GM21390 (cell line): ENCODE measurements around the gene RNF220.

ENCODE experiments used
- ATAC-seq: cut with Tn5 transposase; IDR thresholded peaks from one replicate; pipeline ENCODE4 v1.9.1; 2021; ENCODE audit not compliant: unreplicated experiment

The RNF220 gene

GRCh38 chr1:44431861-44432260, 26.8 kb downstream of the RNF220 start:
- ATAC-seq: no peak

DNA sequence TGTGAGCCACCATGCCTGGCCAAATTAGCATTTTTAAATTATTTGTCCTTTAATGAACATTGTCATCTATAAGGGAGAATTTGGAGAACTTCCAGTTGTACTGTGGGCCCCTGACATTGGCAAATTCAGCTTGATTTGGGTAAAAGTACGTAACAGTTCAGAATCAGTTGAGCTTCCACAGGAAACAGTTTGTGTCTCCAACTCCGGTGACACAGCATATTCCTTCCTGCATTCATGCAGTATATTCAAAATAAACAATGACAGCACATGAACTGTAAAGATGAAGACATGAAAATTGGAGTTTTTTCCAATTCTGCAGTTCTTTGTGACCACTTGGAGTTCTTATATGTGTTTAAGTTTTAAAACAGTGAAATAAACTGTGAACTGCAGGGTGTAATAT, 28.2 kb downstream of the RNF220 start:
- no peak for ATAC-seq

DNA sequence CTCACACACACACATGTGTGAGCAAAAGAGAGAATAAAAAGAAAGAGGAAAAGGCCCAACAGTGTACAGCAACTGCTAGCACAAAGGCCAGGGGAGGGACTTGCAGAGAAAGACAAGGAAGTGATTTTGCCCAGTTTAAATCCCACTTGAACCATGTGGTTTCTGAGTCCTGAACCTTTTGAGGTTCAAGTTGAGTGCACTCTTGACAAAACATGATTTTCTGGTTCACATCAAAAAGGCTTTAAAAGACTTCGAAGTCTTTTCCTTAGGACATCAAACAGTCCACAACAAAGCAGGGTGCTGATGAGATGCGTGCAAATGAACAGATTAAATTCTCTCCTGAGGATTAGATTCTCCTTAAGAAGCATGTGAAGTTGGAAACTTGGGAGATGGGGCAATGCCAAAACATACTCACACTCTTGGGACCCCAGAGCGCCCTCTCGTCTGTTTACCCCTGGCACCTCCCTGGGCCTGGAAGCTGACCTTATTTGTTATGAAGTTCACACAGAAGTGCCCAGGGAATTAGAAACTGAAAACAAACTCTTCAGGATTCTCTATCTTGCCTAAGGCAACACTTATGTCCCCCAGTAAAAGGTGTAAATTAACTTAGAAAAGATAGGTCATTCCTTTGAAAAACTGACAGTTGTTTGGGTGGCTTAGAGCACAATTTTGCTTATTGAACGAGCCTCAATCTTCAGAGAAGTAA, 31.5 kb downstream of the RNF220 start:
- ATAC-seq: no peak

- no peak for ATAC-seq
Measured at GRCh38 chr1:44437107-44437716, 32.2 kb downstream of the RNF220 start.

DNA sequence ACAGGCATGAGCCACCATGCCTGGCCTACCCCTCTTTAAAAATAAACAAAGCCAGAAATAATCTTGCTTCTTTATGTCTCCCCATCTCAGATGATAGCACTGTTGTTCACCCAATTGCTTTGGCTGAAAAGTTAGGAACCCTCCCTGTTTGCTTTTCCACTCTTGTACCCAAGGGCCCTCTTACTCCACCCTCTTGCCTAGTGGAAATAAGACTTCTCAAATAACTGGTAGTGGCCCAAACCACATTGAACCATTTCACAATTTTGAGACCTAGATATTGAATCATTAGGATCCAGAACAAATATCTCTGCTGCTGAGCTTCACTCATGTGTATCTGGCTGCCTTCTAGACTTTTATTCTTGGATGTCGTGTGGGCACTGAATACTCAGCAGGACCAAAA, 37.7 kb downstream of the RNF220 start:
- no peak for ATAC-seq

DNA sequence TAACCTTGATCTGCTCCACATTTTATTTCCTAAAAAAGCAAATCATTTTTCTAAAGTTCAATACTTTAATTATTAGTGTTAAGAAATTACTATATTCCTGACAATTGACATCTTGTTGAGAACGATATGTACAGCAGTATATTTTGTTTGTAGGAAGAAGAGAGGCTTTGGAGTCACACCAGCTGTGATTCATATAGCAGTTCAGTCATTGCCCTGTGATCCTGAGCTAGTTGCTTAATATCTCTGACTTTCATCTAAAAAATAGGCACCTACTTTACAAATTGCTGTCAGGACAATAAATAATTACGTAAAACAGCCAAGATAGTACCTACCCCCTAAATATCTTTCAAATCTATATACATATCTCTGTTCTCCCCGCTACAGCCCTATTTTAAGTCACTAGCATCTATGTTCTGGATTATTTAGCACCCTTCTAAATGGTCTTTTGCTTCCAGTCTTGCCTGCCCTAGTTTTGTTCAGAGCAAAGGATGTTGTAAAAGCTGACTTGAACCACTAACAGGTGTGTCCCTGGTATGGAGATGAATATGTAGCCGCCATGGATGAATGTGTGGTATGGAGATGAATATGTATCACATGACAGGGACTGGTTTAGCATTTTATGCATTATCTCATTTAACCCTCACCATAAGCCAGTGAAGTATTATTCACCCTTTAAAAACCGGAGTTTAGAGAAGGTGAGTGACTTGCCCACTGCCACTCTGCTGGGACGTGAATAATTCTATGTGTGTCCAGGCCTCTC, 42.2 kb downstream of the RNF220 start:
- ATAC-seq: no peak

DNA sequence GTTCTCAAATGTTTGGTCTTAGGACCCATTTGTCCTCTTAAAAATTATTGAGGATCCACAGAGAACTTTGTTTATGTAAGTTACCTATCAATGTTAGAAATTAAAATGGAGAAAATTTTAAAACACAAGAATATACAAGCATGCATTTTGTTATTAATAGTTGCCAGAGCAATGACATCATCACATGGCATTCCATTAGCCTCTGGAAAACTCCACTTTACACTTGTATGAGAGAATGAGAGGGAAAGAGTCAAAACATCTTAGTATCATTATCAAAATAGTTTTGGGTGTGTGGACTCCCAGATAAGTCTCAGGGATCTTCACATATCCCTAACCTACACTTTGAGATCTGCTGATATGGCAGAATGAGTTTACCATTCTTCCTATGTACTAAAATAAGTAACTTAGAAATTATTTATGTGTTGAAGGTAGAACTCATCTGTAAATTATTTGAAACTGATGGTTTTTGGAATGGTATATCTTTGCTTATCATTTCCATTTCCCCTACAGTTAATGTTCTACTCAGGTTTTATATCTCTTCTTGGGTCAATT, 48.8 kb downstream of the RNF220 start:
- ATAC-seq: no peak

GRCh38 chr1:44454704-44455103, 49.6 kb downstream of the RNF220 start:
- ATAC-seq: no peak

- ATAC-seq: no peak
Measured at GRCh38 chr1:44460107-44460882, 55.2 kb downstream of the RNF220 start.

DNA sequence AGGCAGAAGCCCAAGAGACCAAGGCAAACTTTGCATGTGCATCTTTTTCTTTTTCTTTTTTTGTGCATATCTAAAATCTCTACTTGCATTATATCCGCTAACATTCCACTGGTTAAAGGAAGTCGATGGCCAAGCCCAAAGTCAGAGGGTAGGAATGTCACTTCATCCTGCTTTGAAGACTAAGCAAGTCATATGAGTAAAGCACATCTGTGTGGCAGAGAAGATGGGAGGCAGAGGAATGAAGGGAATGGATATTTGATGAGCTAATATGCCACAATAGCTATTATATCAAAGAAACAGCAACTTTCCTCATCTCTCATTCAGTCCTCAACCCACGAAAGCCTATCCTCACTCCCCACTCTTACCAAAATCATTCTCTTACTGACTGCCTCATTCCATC, 59.3 kb downstream of the RNF220 start:
- ATAC-seq: no peak

DNA sequence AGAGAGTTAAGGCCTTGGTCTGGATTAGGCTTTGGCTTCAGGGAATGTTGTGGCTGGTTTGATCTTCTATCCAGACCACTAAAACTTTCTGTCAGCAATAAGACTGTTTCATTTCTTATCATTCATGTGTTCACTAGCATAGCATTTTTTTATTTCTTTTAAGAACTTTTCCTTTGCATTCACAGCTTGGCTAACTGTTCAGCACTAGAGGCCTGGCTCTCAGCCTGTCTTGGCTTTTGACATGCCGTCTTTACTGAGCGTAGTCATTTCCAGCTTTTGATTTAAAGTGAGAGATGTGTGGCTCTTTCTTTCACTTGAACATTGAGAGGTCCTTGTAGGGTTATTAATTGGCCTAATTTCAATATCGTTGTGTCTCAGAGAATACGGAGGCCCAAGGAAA, 62.5 kb downstream of the RNF220 start:
- ATAC-seq: no peak

DNA sequence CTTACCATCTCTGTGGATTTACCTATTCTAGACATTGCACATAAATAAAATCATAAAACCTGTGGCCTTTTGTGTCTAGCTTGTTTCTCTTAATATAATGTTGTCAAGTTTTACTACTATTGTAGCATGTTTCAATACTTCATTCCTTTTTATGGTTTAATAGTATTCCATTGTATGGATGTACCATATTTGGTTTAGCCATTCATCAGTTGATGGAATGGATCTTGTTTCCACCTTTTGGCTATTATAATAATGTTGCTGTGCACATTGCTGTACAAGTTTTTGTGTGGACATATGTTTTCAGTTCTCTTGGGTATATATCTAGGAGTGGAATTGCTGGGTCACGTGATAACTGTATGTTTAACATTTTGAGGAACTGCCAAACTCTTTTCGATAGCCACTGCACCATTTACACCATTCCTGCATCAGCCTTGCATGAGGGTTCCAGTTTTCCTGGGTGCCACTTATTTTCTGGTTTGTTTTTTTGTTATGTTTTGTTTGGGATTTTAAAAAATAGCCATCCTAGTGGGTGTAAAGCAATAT, 66.9 kb downstream of the RNF220 start:
- ATAC-seq: no peak

DNA sequence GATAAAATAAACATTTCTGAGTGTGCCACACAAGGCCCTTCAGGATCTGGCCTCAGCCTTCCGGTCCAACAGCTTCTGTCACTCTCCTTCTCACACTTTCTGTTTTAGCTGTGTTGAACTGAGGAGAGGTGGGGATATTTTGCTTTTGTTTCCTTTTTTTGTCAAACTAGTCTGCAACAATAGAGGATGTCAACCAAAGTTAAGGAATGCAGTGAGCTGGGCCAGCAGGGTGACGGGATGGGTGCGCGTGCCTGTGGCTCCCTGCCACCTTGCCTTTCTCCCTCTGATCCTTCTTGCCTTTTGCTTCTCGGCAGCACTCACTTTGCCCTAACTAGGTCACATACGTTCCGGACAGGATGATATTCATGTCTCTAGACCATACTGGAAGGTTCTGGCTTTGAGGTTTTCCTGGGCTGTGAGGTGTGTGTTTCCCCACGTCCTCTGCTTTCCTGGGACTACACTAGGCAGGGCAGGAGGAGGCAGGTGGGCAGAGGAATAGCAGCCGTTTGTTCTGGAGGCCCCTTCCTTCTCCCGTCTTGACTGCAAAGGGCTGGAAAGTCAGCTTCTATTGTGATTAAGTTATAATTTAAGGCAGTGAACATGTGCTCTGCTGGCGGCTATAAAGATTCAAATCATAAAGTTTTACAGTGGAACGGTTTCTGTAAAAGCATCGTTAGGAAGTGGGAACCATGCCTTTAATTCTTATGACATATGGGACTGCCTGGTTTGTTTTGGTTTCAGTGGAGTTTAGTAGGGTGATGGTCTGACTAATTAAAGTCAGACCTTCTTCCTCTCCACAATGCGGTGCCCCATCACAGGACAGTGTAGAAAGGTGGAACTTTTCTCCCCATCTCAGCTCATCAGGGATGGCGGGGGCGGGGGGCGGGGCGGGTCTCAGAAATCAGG, 67.8 kb downstream of the RNF220 start:
- peak; percentile 48 for ATAC-seq

DNA sequence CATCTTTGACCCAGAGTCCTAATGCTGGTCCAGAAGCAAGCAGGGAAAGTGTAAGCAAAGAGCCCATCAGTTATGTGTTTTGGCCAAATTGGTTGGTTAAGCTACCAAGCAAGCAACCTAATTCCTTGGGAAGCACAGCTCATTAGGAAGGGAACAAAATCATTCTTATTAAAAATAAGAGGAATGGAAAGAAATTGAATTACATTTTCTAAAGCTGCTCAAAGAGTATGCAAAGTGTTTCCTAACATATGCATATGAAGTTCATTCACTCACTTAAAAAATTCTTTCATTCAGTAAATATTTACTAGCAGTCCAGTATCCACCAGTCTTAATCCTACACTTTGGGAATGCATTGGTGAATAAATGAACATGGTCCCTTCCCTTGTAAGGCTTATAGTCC, 71.8 kb downstream of the RNF220 start:
- ATAC-seq: no peak

DNA sequence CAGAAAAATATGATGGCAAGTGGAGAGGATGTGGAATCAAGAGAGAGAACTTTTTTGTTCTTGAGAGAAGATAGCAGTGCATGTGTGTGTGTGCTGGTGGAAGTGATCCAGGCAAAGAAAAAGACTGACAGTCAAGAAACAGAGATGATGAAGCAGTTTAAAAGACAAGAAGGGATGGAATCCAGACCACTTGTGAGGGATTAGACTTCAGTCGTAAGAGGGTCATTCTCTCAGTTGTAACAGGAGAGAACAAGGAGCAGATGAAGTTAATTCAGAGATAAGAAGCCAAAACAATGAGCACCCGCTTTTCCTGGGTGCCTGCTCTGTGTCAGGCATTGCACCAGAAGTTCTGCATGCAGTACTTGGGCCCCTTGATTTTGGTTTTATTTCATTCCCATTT, 76.6 kb downstream of the RNF220 start:
- ATAC-seq: no peak

DNA sequence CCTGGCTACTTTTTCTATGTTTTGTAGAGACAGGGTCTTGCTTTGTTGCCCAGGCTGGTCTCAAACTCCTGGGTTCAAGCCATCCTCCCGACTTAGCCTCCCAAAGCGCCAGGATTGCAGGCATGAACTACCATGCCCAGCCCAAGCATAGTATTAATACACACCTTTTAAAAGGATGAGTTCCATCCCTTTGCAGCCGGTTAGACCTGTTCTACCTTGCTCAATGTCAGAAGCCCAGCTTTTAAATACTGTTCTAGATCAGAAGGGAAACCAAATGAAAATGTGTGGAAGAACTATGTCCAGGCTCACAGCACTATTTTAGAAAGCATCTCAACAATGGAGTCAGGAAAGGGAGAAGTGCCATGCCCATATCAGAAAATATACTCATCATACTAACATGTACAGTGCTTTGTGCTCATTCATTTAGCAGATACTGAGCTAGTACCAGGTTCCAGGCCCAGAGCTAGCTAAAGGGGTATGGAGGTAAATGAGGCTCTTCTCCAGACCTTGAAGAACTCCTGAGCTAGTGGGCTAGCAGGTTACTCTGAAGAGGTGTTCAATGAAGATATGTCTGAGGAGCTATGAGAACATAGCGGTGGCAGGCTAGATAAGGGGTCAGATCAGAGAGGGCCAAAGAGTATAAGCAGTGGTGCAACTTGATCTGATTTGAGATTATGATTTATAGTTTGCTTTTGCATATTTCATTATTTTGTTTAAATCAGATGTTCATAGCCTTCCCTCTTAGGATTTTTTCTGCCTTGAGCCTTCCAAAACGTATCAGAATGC, 78.2 kb downstream of the RNF220 start:
- no peak for ATAC-seq

GRCh38 chr1:44484155-44484688, 79.2 kb downstream of the RNF220 start:
- ATAC-seq: no peak

GRCh38 chr1:44485229-44485933, 80.3 kb downstream of the RNF220 start:
- ATAC-seq: no peak
